ENCODE results near the gene ZNF668. TPM values are rescaled to one million over a fixed set of nuclear protein-coding genes. Genes with fewer than 3 reads are reported as not detected.

Gene ZNF668
- total and polyA plus RNA-seq, 2 of the 13 experiments (the other 11 are each of a cell fraction or from before 2014, with no cell fraction given), result 3.8 to 9.8 TPM

- TF ChIP-seq DZIP1 (CRISPR knock-in tag; IDR thresholded peaks at IDR 0.05) (no peak), MIER3 (CRISPR knock-in tag; IDR thresholded peaks at IDR 0.05; ENCODE audit: borderline replicate concordance) (peak; percentile 38; the same call in 1 of the 2 replicates), ZNF274 (CRISPR knock-in tag; IDR thresholded peaks at IDR 0.05) (peak; percentile 95), HNRNPLL (IDR thresholded peaks at IDR 0.05; ENCODE audit: low read depth, low read length, poor library complexity, severe bottlenecking) (peak; percentile 89), FOXO1 (CRISPR knock-in tag; IDR thresholded peaks at IDR 0.05) (no peak; the same call in none of the 2 replicates), FOXP4 (CRISPR knock-in tag; IDR thresholded peaks at IDR 0.05) (no peak; the same call in 1 of the 2 replicates), JUND (CRISPR knock-in tag; IDR thresholded peaks at IDR 0.05) (peak; percentile 91), ISX (CRISPR knock-in tag; conservative IDR thresholded peaks at IDR 0.05) (no peak)
Measured at GRCh38 chr16:31032736-31033708, 41.0 kb downstream of the ZNF668 start, which contains the start of gene STX4 (continued).

Measured in HepG2 (cell line).